HEK293 (cell line): ENCODE data around the gene PREX1.

Experiments used
- CTCF ChIA-PET: fragments of 350-600 bp; formaldehyde crosslinking; extraction: SDS; loops from one replicate; lab custom pipeline; 2021; ENCODE audit warnings: antibody characterized with exemption; lab: Yijun Ruan, JAX
- POLR2A ChIA-PET: fragments of 300-600 bp; formaldehyde crosslinking; extraction: SDS; loops from one replicate; lab custom pipeline; 2020; ENCODE audit warnings: antibody characterized with exemption, inconsistent platforms; lab: Yijun Ruan, JAX
- H3K27ac ChIP-seq: fragments of 200-500 bp; sonication (Bioruptor generic); 2 replicates; pipeline ENCODE4 v1.5.1; 2014; ENCODE audit warnings: low read depth, low read length, control low read depth, inconsistent platforms; ENCODE audit errors: extremely low read depth
- H3K36me3 ChIP-seq, 2 experiments: fragments of 200-500 bp in 1 of 2; sonication (Bioruptor generic) in 1 of 2; 1 replicate in 1 of 2; 2 replicates in 1 of 2; pipeline ENCODE4 v1.5.1; 2014 to 2017; ENCODE audit warnings: inconsistent platforms in 2 of 2, low read length in 2 of 2; ENCODE audit not compliant: control insufficient read depth in 2 of 2, insufficient read depth in 1 of 2
- H3K4me1 ChIP-seq: fragments of 200-500 bp; sonication (Bioruptor generic); 2 replicates; pipeline ENCODE4 v1.5.1; 2014; ENCODE audit warnings: mild to moderate bottlenecking, low read length, inconsistent platforms; ENCODE audit not compliant: control insufficient read depth, insufficient read depth
- H3K4me3 ChIP-seq: 2 replicates; pipeline ENCODE4 v1.5.1; 2011; ENCODE audit warnings: low read depth, mild to moderate bottlenecking, control low read depth, low read length, moderate library complexity
- H3K9me3 ChIP-seq: fragments of 200-500 bp; sonication (Bioruptor generic); 2 replicates; pipeline ENCODE4 v1.5.1; 2014; ENCODE audit warnings: low read depth, low read length, inconsistent platforms; ENCODE audit not compliant: control insufficient read depth, insufficient read depth
- BCL11B ChIP-seq: fragments of 450-650 bp; formaldehyde crosslinking; IDR thresholded peaks from 2 replicates; pipeline ENCODE4 v1.5.1; 2016; ENCODE audit warnings: low read depth, missing biosample characterization, missing genetic modification characterization
- GLI4 ChIP-seq: fragments of 450-650 bp; formaldehyde crosslinking; IDR thresholded peaks from 2 replicates; pipeline ENCODE4 v1.5.1; 2016; ENCODE audit warnings: missing biosample characterization, missing genetic modification characterization
- GLIS2 ChIP-seq: fragments of 450-650 bp; formaldehyde crosslinking; IDR thresholded peaks from 2 replicates; pipeline ENCODE4 v1.5.1; 2016; ENCODE audit warnings: missing biosample characterization, missing genetic modification characterization
- HOXC10 ChIP-seq: sonication (generic); formaldehyde crosslinking; IDR thresholded peaks from 2 replicates; pipeline ENCODE4 v1.8.1; 2023; ENCODE audit warnings: mild to moderate bottlenecking, missing genetic modification reagents
- IKZF3 ChIP-seq: fragments of 450-650 bp; IDR thresholded peaks from 2 replicates; pipeline ENCODE4 v1.5.0; 2018; ENCODE audit warnings: missing biosample characterization, mild to moderate bottlenecking, missing genetic modification characterization, moderate library complexity
- SALL2 ChIP-seq: fragments of 450-650 bp; formaldehyde crosslinking; IDR thresholded peaks from 2 replicates; pipeline ENCODE4 v1.5.0; 2017; ENCODE audit warnings: missing biosample characterization, mild to moderate bottlenecking, missing genetic modification characterization, borderline replicate concordance
- SCRT1 ChIP-seq: fragments of 450-650 bp; formaldehyde crosslinking; IDR thresholded peaks from 2 replicates; pipeline ENCODE4 v1.5.1; 2016; ENCODE audit warnings: missing biosample characterization, missing genetic modification characterization, borderline replicate concordance
- YY1 ChIP-seq: fragments of 450-650 bp; formaldehyde crosslinking; IDR thresholded peaks from 2 replicates; pipeline ENCODE4 v1.5.1; 2018; ENCODE audit warnings: missing biosample characterization, missing genetic modification characterization
- ZBTB17 ChIP-seq: fragments of 450-650 bp; formaldehyde crosslinking; IDR thresholded peaks from 2 replicates; pipeline ENCODE4 v1.5.1; 2016; ENCODE audit warnings: missing biosample characterization, missing genetic modification characterization
- ZFP3 ChIP-seq: fragments of 450-650 bp; formaldehyde crosslinking; IDR thresholded peaks from 2 replicates; pipeline ENCODE4 v1.5.1; 2016; ENCODE audit warnings: low read depth, missing biosample characterization, missing genetic modification characterization
- ZFP37 ChIP-seq: fragments of 450-650 bp; formaldehyde crosslinking; IDR thresholded peaks from 2 replicates; pipeline ENCODE4 v1.5.1; 2016; ENCODE audit warnings: missing biosample characterization, missing genetic modification characterization
- ZNF335 ChIP-seq: fragments of 450-650 bp; formaldehyde crosslinking; conservative IDR thresholded peaks from 2 replicates; pipeline ENCODE4 v1.5.1; 2016; ENCODE audit warnings: missing biosample characterization, missing genetic modification characterization
- ZNF501 ChIP-seq: fragments of 450-650 bp; formaldehyde crosslinking; IDR thresholded peaks from 2 replicates; pipeline ENCODE4 v1.5.1; 2016; ENCODE audit warnings: missing biosample characterization, missing genetic modification characterization
- ZNF529 ChIP-seq: fragments of 450-650 bp; formaldehyde crosslinking; IDR thresholded peaks from 2 replicates; pipeline ENCODE4 v1.5.1; 2017; ENCODE audit warnings: missing genetic modification characterization, missing biosample characterization; ENCODE audit not compliant: insufficient replicate concordance
- ZNF585B ChIP-seq: fragments of 450-650 bp; formaldehyde crosslinking; IDR thresholded peaks from 2 replicates; pipeline ENCODE4 v1.5.1; 2016; ENCODE audit warnings: missing biosample characterization, missing genetic modification characterization
- ZNF596 ChIP-seq: fragments of 450-650 bp; IDR thresholded peaks from 2 replicates; pipeline ENCODE4 v1.5.0; 2018; ENCODE audit warnings: missing biosample characterization, mild to moderate bottlenecking, missing genetic modification characterization, moderate library complexity
- ZNF629 ChIP-seq: fragments of 450-650 bp; formaldehyde crosslinking; IDR thresholded peaks from 2 replicates; pipeline ENCODE4 v1.5.1; 2017; ENCODE audit warnings: missing biosample characterization, missing genetic modification characterization
- ZNF664 ChIP-seq: fragments of 450-650 bp; formaldehyde crosslinking; IDR thresholded peaks from 2 replicates; pipeline ENCODE4 v1.5.1; 2016; ENCODE audit warnings: missing biosample characterization, missing genetic modification characterization
- ZNF707 ChIP-seq: fragments of 450-650 bp; formaldehyde crosslinking; IDR thresholded peaks from 2 replicates; pipeline ENCODE4 v1.5.1; 2016; ENCODE audit warnings: missing biosample characterization, missing genetic modification characterization
- TF ChIP-seq, protein P1 (sequence below): fragments of 450-650 bp; formaldehyde crosslinking; IDR thresholded peaks from 2 replicates; pipeline ENCODE4 v1.5.1; 2016; ENCODE audit warnings: missing biosample characterization, missing genetic modification characterization
- TF ChIP-seq, protein P2 (sequence below): fragments of 450-650 bp; formaldehyde crosslinking; IDR thresholded peaks from 2 replicates; pipeline ENCODE4 v1.5.1; 2016; ENCODE audit warnings: missing biosample characterization, missing genetic modification characterization, borderline replicate concordance
- TF ChIP-seq, protein P3 (sequence below): fragments of 450-650 bp; formaldehyde crosslinking; IDR thresholded peaks from 2 replicates; pipeline ENCODE4 v1.5.1; 2016; ENCODE audit warnings: missing biosample characterization, missing genetic modification characterization
- TF ChIP-seq, protein P4 (sequence below): fragments of 450-650 bp; formaldehyde crosslinking; IDR thresholded peaks from 2 replicates; pipeline ENCODE4 v1.5.1; 2017; ENCODE audit warnings: missing biosample characterization, mild to moderate bottlenecking, missing genetic modification characterization, moderate library complexity

Gene PREX1

DNA sequence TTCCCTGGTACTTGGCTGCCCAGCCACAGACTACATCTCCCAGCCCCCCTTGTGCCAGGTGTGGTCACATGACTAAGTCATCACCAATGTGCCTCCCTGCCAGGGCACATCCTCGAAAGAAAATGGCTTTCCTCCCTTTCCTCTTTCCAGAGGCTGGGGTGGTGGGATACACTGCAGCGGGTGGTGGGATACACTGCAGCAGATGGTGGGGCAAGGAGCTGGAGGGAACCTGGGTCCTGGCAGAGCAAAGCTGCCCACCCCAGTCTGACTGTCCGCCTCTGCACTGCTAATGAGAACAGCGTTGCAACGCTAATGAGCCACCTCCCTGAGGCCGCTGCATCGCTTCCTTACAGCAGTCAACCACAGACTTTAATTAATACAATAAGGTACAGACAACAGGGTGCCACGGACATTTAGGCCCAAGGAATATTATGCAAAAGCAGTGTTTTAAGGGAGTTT is 125.3 kb downstream of the PREX1 start:
- Histone ChIP-seq H3K36me3 (no peaks in the 10 kb centered on the region), H3K4me1 (peaks cover 7% of the 10 kb centered on the region), H3K27ac (no peak overlapping the region), H3K4me3 (no peak overlapping the region), H3K9me3 (no peaks in the 10 kb centered on the region)
- CTCF ChIA-PET = no interaction called here
- POLR2A ChIA-PET = no interaction called here
- no peak for TF ChIP-seq ZNF335 (tag by site-specific recombination)
- TF ChIP-seq ZNF707 (tag by site-specific recombination) = no peak
- TF ChIP-seq HOXC10 (CRISPR knock-in tag) = no peak
- no peak for TF ChIP-seq ZNF529 (tag by site-specific recombination)
- TF ChIP-seq ZBTB17 = no peak
- TF ChIP-seq, protein P1, sequence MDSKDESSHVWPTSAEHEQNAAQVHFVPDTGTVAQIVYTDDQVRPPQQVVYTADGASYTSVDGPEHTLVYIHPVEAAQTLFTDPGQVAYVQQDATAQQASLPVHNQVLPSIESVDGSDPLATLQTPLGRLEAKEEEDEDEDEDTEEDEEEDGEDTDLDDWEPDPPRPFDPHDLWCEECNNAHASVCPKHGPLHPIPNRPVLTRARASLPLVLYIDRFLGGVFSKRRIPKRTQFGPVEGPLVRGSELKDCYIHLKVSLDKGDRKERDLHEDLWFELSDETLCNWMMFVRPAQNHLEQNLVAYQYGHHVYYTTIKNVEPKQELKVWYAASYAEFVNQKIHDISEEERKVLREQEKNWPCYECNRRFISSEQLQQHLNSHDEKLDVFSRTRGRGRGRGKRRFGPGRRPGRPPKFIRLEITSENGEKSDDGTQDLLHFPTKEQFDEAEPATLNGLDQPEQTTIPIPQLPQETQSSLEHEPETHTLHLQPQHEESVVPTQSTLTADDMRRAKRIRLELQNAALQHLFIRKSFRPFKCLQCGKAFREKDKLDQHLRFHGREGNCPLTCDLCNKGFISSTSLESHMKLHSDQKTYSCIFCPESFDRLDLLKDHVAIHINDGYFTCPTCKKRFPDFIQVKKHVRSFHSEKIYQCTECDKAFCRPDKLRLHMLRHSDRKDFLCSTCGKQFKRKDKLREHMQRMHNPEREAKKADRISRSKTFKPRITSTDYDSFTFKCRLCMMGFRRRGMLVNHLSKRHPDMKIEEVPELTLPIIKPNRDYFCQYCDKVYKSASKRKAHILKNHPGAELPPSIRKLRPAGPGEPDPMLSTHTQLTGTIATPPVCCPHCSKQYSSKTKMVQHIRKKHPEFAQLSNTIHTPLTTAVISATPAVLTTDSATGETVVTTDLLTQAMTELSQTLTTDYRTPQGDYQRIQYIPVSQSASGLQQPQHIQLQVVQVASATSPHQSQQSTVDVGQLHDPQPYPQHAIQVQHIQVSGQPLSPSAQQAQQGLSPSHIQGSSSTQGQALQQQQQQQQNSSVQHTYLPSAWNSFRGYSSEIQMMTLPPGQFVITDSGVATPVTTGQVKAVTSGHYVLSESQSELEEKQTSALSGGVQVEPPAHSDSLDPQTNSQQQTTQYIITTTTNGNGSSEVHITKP (tag by site-specific recombination) = no peak
- TF ChIP-seq, protein P2, sequence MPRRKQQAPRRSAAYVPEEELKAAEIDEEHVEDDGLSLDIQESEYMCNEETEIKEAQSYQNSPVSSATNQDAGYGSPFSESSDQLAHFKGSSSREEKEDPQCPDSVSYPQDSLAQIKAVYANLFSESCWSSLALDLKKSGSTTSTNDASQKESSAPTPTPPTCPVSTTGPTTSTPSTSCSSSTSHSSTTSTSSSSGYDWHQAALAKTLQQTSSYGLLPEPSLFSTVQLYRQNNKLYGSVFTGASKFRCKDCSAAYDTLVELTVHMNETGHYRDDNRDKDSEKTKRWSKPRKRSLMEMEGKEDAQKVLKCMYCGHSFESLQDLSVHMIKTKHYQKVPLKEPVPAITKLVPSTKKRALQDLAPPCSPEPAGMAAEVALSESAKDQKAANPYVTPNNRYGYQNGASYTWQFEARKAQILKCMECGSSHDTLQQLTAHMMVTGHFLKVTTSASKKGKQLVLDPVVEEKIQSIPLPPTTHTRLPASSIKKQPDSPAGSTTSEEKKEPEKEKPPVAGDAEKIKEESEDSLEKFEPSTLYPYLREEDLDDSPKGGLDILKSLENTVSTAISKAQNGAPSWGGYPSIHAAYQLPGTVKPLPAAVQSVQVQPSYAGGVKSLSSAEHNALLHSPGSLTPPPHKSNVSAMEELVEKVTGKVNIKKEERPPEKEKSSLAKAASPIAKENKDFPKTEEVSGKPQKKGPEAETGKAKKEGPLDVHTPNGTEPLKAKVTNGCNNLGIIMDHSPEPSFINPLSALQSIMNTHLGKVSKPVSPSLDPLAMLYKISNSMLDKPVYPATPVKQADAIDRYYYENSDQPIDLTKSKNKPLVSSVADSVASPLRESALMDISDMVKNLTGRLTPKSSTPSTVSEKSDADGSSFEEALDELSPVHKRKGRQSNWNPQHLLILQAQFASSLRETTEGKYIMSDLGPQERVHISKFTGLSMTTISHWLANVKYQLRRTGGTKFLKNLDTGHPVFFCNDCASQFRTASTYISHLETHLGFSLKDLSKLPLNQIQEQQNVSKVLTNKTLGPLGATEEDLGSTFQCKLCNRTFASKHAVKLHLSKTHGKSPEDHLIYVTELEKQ (tag by site-specific recombination) = no peak
- no peak for TF ChIP-seq ZNF585B (tag by site-specific recombination)
- no peak for TF ChIP-seq GLIS2 (tag by site-specific recombination)
- TF ChIP-seq ZFP3 (tag by site-specific recombination) = no peak
- no peak for TF ChIP-seq ZNF596

DNA sequence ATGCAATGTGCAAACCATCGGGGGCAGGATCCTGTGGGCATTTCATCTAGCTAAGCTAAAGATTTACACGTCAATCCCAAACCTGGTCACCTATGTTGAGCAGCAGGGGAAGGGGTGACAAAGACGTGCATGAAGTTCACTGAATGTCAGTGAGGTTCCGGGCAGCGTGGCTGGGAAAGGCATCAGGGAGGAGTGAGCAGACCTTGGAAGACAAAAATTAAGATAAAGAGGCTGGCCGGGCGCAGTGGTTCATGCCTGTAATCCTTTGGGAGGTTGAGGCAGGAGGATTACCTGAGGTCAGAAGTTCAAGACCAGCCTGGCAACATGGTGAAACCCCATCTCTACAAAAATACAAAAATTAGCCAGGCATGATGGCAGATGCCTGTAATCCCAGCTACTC is 126.1 kb downstream of the PREX1 start:
- Histone ChIP-seq H3K27ac (no peak overlapping the region), H3K4me1 (peaks cover 7% of the 10 kb centered on the region), H3K4me3 (no peak overlapping the region), H3K9me3 (no peaks in the 10 kb centered on the region), H3K36me3 (no peaks in the 10 kb centered on the region)
- POLR2A ChIA-PET = no interaction called here
- CTCF ChIA-PET = no interaction called here
- TF ChIP-seq, protein P3, sequence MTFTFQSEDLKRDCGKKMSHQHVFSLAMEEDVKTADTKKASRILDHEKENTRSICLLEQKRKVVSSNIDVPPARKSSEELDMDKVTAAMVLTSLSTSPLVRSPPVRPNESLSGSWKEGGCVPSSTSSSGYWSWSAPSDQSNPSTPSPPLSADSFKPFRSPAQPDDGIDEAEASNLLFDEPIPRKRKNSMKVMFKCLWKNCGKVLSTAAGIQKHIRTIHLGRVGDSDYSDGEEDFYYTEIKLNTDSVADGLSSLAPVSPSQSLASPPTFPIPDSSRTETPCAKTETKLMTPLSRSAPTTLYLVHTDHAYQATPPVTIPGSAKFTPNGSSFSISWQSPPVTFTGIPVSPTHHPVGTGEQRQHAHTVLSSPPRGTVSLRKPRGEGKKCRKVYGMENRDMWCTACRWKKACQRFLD (tag by site-specific recombination) = no peak
- TF ChIP-seq BCL11B (no peak), SALL2 (tag by site-specific recombination) (no peak), GLI4 (no peak), ZNF596 (no peak), SCRT1 (tag by site-specific recombination) (no peak), ZNF664 (tag by site-specific recombination) (no peak), ZNF501 (tag by site-specific recombination) (no peak), YY1 (no peak), ZNF629 (tag by site-specific recombination) (no peak), IKZF3 (no peak), ZFP37 (tag by site-specific recombination) (no peak)
- TF ChIP-seq, protein P4, sequence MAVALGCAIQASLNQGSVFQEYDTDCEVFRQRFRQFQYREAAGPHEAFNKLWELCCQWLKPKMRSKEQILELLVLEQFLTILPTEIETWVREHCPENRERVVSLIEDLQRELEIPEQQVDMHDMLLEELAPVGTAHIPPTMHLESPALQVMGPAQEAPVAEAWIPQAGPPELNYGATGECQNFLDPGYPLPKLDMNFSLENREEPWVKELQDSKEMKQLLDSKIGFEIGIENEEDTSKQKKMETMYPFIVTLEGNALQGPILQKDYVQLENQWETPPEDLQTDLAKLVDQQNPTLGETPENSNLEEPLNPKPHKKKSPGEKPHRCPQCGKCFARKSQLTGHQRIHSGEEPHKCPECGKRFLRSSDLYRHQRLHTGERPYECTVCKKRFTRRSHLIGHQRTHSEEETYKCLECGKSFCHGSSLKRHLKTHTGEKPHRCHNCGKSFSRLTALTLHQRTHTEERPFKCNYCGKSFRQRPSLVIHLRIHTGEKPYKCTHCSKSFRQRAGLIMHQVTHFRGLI = no peak
- TF ChIP-seq, protein P2 (tag by site-specific recombination) = no peak
